ENCODE data around the gene CLDN22. TPM values are rescaled to one million over a fixed set of nuclear protein-coding genes. Genes with fewer than 3 reads are reported as not detected.
A peak's percentile ranks its signal among the peaks of the same experiment; 100 is the strongest.

The CLDN22 gene
- polyA plus RNA-seq, 2 of the 4 experiments (the other 2 are of a cell fraction) = not detected

DNA sequence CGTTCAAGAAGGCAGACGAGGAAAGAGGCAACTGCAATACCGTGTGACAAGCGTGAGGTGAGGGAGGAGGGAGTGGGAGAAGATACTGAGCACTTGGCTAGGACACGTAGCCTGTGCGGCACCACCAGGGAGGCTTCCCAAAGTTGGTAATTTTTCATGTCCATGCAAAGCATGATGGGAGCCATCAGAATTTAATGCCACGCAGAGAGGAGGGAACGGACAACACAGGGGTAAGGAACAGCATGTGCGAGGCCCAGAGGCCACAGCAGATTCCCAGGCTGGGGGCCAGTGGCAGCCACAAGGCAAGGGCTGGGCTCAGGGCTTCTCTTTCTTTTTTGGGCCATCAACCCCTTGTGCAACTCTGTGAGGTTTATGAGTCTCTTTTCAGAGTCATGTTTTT lies 13.1 kb upstream of the CLDN22 start:
- FAIRE-seq = no peak
- WGBS (ENCODE audit: missing lambda C conversion rate) = 96% methylated on average over 8 of the region's 9 CpGs
- H3K4me2 ChIP-seq = peak overlapping the region; percentile 67; the same call in 1 of the 3 replicates

DNA sequence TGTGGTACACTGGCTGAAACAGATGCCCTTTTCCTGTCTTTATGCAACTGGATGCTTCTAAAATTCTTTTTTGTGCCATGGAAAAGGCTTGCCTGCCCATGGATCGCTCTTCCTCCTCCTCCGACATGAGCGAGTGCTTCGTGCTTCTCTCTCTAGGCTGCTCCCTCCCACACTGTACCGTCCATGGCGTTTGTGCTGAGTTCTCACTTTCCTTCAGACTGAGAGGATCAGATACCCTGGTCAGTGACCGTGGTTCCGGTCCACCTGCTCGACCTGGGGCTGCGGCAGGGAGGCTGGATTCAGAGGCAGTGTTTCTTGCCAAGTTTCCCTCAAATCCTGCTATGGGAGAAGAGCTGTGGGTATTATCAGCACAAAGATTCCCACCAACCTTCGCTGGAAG lies 12.4 kb upstream of the CLDN22 start:
- WGBS (ENCODE audit: missing lambda C conversion rate) = 96% methylated on average over 11 of the region's 11 CpGs
- TF ChIP-seq, protein P1, sequence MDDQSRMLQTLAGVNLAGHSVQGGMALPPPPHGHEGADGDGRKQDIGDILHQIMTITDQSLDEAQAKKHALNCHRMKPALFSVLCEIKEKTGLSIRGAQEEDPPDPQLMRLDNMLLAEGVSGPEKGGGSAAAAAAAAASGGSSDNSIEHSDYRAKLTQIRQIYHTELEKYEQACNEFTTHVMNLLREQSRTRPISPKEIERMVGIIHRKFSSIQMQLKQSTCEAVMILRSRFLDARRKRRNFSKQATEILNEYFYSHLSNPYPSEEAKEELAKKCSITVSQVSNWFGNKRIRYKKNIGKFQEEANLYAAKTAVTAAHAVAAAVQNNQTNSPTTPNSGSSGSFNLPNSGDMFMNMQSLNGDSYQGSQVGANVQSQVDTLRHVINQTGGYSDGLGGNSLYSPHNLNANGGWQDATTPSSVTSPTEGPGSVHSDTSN (IDR thresholded peaks at IDR 0.05) = no peak
- TF ChIP-seq RCOR1 (IDR thresholded peaks at IDR 0.05; ENCODE audit: low read depth, low read length) (no peak), ZC3H11A (IDR thresholded peaks at IDR 0.05) (no peak), NPAS2 (CRISPR knock-in tag; IDR thresholded peaks at IDR 0.05; ENCODE audit: borderline replicate concordance) (no peak), CEBPB (IDR thresholded peaks at IDR 0.05) (no peak), ZFP36 (IDR thresholded peaks at IDR 0.05; ENCODE audit: borderline replicate concordance, partially characterized antibody) (no peak), RNF2 (IDR thresholded peaks at IDR 0.05; ENCODE audit: borderline replicate concordance, low read depth) (no peak), BHLHE40 (IDR thresholded peaks at IDR 0.05; ENCODE audit: low read depth, low read length) (no peak), RARB (CRISPR knock-in tag; IDR thresholded peaks at IDR 0.05) (no peak)
- TF ChIP-seq, protein P2, sequence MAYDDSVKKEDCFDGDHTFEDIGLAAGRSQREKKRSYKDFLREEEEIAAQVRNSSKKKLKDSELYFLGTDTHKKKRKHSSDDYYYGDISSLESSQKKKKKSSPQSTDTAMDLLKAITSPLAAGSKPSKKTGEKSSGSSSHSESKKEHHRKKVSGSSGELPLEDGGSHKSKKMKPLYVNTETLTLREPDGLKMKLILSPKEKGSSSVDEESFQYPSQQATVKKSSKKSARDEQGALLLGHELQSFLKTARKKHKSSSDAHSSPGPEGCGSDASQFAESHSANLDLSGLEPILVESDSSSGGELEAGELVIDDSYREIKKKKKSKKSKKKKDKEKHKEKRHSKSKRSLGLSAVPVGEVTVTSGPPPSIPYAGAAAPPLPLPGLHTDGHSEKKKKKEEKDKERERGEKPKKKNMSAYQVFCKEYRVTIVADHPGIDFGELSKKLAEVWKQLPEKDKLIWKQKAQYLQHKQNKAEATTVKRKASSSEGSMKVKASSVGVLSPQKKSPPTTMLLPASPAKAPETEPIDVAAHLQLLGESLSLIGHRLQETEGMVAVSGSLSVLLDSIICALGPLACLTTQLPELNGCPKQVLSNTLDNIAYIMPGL (CRISPR knock-in tag; IDR thresholded peaks at IDR 0.05; ENCODE audit: borderline replicate concordance) = no peak
- TF ChIP-seq, protein P3, sequence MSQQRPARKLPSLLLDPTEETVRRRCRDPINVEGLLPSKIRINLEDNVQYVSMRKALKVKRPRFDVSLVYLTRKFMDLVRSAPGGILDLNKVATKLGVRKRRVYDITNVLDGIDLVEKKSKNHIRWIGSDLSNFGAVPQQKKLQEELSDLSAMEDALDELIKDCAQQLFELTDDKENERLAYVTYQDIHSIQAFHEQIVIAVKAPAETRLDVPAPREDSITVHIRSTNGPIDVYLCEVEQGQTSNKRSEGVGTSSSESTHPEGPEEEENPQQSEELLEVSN (IDR thresholded peaks at IDR 0.05; ENCODE audit: borderline replicate concordance, low read depth) = no peak
- Histone ChIP-seq H3K4me1 (peaks cover 29% of the 10 kb centered on the region), H3K4me2 (no peak overlapping the region), H3K27ac (no peak overlapping the region), H3K4me3 (no peak overlapping the region), H3K9me3 (no peaks in the 10 kb centered on the region)
- FAIRE-seq (no peak), ATAC-seq (no peak), DNase-seq (ENCODE audit: low read depth in 1 of 2, low spot score in 1 of 2) (no peak)
- ChIA-PET CTCF (interaction anchor here (0.5 to 1.0 kb wide), 2 partner anchors 74 to 82 kb away, joined by 3 to 4 read pairs; no protein-coding TSS in a partner anchor), POLR2A (no interaction called here)

More for the DNA sequence above, 13.1 kb upstream of the CLDN22 start:
- ATAC-seq (no peak), DNase-seq (ENCODE audit: low read depth in 1 of 2, low spot score in 1 of 2) (no peak)
- peaks cover 35% of the 10 kb centered on the region for H3K4me1 ChIP-seq
- no peak for TF ChIP-seq POLR2A (IDR thresholded peaks at IDR 0.05; ENCODE audit: low read length)
- TF ChIP-seq, protein P3 (IDR thresholded peaks at IDR 0.05; ENCODE audit: borderline replicate concordance, low read depth) = no peak
- TF ChIP-seq ZNF302 (CRISPR knock-in tag; IDR thresholded peaks at IDR 0.05) = no peak
- H3K27ac ChIP-seq = peak overlapping the region in 1 of 2 experiments; percentile 77; a peak in 4 of 6 replicates
- POLR2A ChIA-PET = no interaction called here
- H3K4me3 ChIP-seq = no peak overlapping the region
- H3K9me3 ChIP-seq = no peaks in the 10 kb centered on the region
- CTCF ChIA-PET = interaction anchor here (1.0 kb wide), 1 partner anchor 73 kb away, joined by 3 read pairs; no protein-coding TSS in a partner anchor

DNA sequence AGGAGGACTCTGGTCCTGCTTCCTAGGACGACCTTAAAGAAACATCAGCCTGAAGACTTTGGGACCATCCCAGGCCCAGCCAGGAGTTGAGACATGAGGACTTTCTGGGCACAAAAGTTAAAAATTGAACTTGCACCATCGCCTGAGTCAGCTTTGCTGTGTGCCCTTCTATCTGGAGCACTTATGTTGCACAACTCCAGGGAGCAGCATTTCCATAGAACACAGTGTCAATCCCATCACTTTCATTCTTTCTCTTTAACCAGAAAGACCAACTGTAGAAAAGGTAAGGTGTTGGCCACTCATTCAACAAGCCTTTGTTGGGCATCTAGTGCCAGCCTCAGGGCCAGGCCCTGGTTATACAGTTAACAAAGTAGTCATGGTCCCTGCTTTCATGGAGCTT lies 10.8 kb upstream of the CLDN22 start:
- no peak overlapping the region for H3K4me2 ChIP-seq
- DNase-seq (ENCODE audit: low read depth in 1 of 2, low spot score in 1 of 2) (no peak), FAIRE-seq (no peak), ATAC-seq (no peak)
- H3K4me1 ChIP-seq = peaks cover 26% of the 10 kb centered on the region
- 76% methylated on average over 2 of the region's 2 CpGs for WGBS (ENCODE audit: missing lambda C conversion rate)
- ChIA-PET POLR2A (no interaction called here), CTCF (interaction anchor here (0.5 to 1.5 kb wide), 3 partner anchors 77 to 335 kb away, joined by 3 read pairs; no protein-coding TSS in a partner anchor)
- no peak overlapping the region for H3K27ac ChIP-seq
- H3K9me3 ChIP-seq = no peaks in the 10 kb centered on the region; the same call in 2 of the 3 replicates
- TF ChIP-seq JUNB (IDR thresholded peaks at IDR 0.05) = no peak
- TF ChIP-seq NPAS2 (CRISPR knock-in tag; IDR thresholded peaks at IDR 0.05; ENCODE audit: borderline replicate concordance) = no peak
- TF ChIP-seq TFCP2L1 (CRISPR knock-in tag; IDR thresholded peaks at IDR 0.05) = no peak
- no peak for TF ChIP-seq KDM5A (IDR thresholded peaks at IDR 0.05)
- TF ChIP-seq EHMT2 (IDR thresholded peaks at IDR 0.05; ENCODE audit: low read depth) = no peak
- TF ChIP-seq ZNF302 (CRISPR knock-in tag; IDR thresholded peaks at IDR 0.05) = no peak
- TF ChIP-seq BHLHE40 (IDR thresholded peaks at IDR 0.05; ENCODE audit: low read depth, low read length) = no peak
- TF ChIP-seq CHD2 (IDR thresholded peaks at IDR 0.05; ENCODE audit: low read length, partially characterized antibody) = no peak
- TF ChIP-seq, protein P2 (CRISPR knock-in tag; IDR thresholded peaks at IDR 0.05; ENCODE audit: borderline replicate concordance) = no peak
- H3K4me3 ChIP-seq = no peak overlapping the region
